Measurements from ENCODE around the gene MPPED2. TPM values are rescaled to one million over a fixed set of nuclear protein-coding genes. Genes with fewer than 3 reads are reported as not detected.

MPPED2 gene
- total RNA-seq, 1 experiment from 2014 or later, result not detected

- ATAC-seq, result no peak
- Histone ChIP-seq H3K36me3 (ENCODE audit: control insufficient read depth in 1 of 2, insufficient read depth in 2 of 2, low read length in 2 of 2) (no peaks in the 10 kb centered on the region), H3K79me2 (ENCODE audit: insufficient read depth, low read length) (no peaks in the 10 kb centered on the region), H3K4me2 (ENCODE audit: low read length) (no peak overlapping the region), H3K27me3 (ENCODE audit: insufficient read depth, low read length) (peaks cover 4% of the 10 kb centered on the region; the same call in 1 of the 2 replicates), H3K4me3 (replicated peaks in 1 of 2; ENCODE audit: low read depth in 1 of 2, low read length in 2 of 2) (no peak overlapping the region), H3K9ac (ENCODE audit: low read length) (no peak overlapping the region), H2AFZ (ENCODE audit: low read depth, low read length, poor library complexity, severe bottlenecking) (no peak overlapping the region), H3K9me2 (ENCODE audit: insufficient read depth) (no peaks in the 10 kb centered on the region), H3K4me1 (ENCODE audit: control insufficient read depth in 1 of 2, insufficient read depth in 2 of 2, low read length in 2 of 2) (no peaks in the 10 kb centered on the region), H3K27ac (ENCODE audit: low read depth, low read length) (no peak overlapping the region), H3K9me3 (ENCODE audit: control insufficient read depth in 1 of 2, insufficient read depth in 1 of 2, low read depth in 1 of 2, low read length in 2 of 2) (no peaks in the 10 kb centered on the region), H4K20me1 (ENCODE audit: insufficient read depth) (no peaks in the 10 kb centered on the region)
- TF ChIP-seq ZBTB33 (IDR thresholded peaks at IDR 0.05; ENCODE audit: extremely low read depth, insufficient replicate concordance, low read length) (no peak), CBX3 (IDR thresholded peaks at IDR 0.05; ENCODE audit: low read depth) (no peak), MAX (IDR thresholded peaks at IDR 0.05) (no peak), JUND (IDR thresholded peaks at IDR 0.05) (no peak), YY1 (IDR thresholded peaks at IDR 0.05; ENCODE audit: extremely low read depth, insufficient replicate concordance, low read depth, low read length) (no peak), TCF7L2 (IDR thresholded peaks at IDR 0.05; ENCODE audit: borderline replicate concordance, extremely low read depth, insufficient read depth, insufficient read length) (no peak), ATF3 (IDR thresholded peaks at IDR 0.05) (no peak), ZNF274 (IDR thresholded peaks at IDR 0.05; ENCODE audit: low read depth, low read length) (no peak), SP1 (IDR thresholded peaks at IDR 0.05; ENCODE audit: low read depth) (no peak), RAD21 (IDR thresholded peaks at IDR 0.05; ENCODE audit: low read depth) (no peak)
- intact Hi-C loops (cut with micrococcal nuclease), result no loop called here
- no peak for DNase-seq (ENCODE audit: low read depth, low spot score)
- ChIA-PET RAD21 (ENCODE audit: low non-redundant PET in 1 of 2, low total read pairs in 2 of 2, uncharacterized antibody in 2 of 2, unreplicated experiment in 2 of 2) (no interaction called here), CTCF (no interaction called here), POLR2A (no interaction called here)
- BruUV-seq (replicated peaks), result no TSS peak
Measured at GRCh38 chr11:30596832-30597231, 10.7 kb upstream of the MPPED2 start.
